K562 (cell line): ENCODE results near the gene CELSR1. TPM values are rescaled to one million over a fixed set of nuclear protein-coding genes. Genes with fewer than 3 reads are reported as not detected.

Experiments
- ATAC-seq: fragments of 200-7000 bp; cut with Tn5 transposase; 3 replicates; pipeline ENCODE4 v1.9.1; 2020; ENCODE audit warnings: moderate library complexity
- BruUV-seq: library from RNA; stranded (reverse); fragments of 400-500 nt; replicated peaks from 2 replicates; lab custom pipeline; 2021; lab: Mats Ljungman, UMichigan
- CTCF ChIA-PET: fragments of 300-600 bp; formaldehyde crosslinking; extraction: SDS; loops from one replicate; lab custom pipeline; 2021; ENCODE audit warnings: low intra/inter-chr PET ratio; lab: Yijun Ruan, JAX
- POLR2A ChIA-PET: fragments of 300-600, 350-650 bp; sonication (Branson Sonifier 250); formaldehyde crosslinking; extraction: SDS; loops from one replicate; lab custom pipeline; 2021; ENCODE audit warnings: antibody characterized with exemption, inconsistent platforms; lab: Yijun Ruan, JAX
- DNase-seq, 4 experiments: peaks; one replicate each; pipeline versions ENCODE4 v3.0.0 to v3.0.0-alpha.2; 2011 to 2018; ENCODE audit warnings: low spot score in 3 of 4, mixed read lengths in 3 of 4; ENCODE audit errors: extremely low read depth in 1 of 4
- FAIRE-seq: peaks from 2 replicates; lab custom pipeline; 2011; peaks lifted over from hg19 to GRCh38; lab: Jason Lieb, UNC
- H2AFZ ChIP-seq: 2 replicates; pipeline ENCODE4 v1.6.0; 2011; ENCODE audit warnings: low read depth, low read length, control low read depth, inconsistent platforms
- H3K27ac ChIP-seq: fragments of 200-600 bp; 3 replicates; pipeline ENCODE4 v1.8.0; 2011; ENCODE audit warnings: low read depth, mild to moderate bottlenecking, control low read depth, inconsistent platforms, low read length, moderate library complexity, mixed read lengths; ENCODE audit errors: extremely low read depth
- H3K27me3 ChIP-seq, 2 experiments: fragments of 300-600 bp in 1 of 2; 2 replicates in 1 of 2; 3 replicates in 1 of 2; pipeline versions ENCODE4 v1.6.0 to v1.8.0; 2011; ENCODE audit warnings: inconsistent platforms in 2 of 2, low read length in 2 of 2, mild to moderate bottlenecking in 1 of 2, mixed read lengths in 1 of 2, moderate library complexity in 1 of 2; ENCODE audit not compliant: control insufficient read depth in 2 of 2, insufficient read depth in 2 of 2
- H3K36me3 ChIP-seq: fragments of 300-600 bp; 3 replicates; pipeline ENCODE4 v1.8.0; 2011; ENCODE audit warnings: mild to moderate bottlenecking, low read length, inconsistent platforms; ENCODE audit not compliant: control insufficient read depth, insufficient read depth
- H3K4me1 ChIP-seq, 2 experiments: fragments of 200-600 bp in 1 of 2; replicated peaks in 1 of 2; 2 replicates in 1 of 2; 3 replicates in 1 of 2; pipeline versions ENCODE4 v1.5.1 to v1.8.0; 2011; ENCODE audit warnings: inconsistent platforms in 2 of 2, low read length in 2 of 2, mild to moderate bottlenecking in 1 of 2, mixed read lengths in 1 of 2, moderate library complexity in 1 of 2; ENCODE audit not compliant: control insufficient read depth in 2 of 2, insufficient read depth in 2 of 2
- H3K4me2 ChIP-seq: 2 replicates; pipeline ENCODE4 v1.6.1; 2011; ENCODE audit warnings: low read length, control low read depth, inconsistent platforms, mixed read lengths; ENCODE audit not compliant: insufficient read depth
- H3K4me3 ChIP-seq: fragments of 200-600 bp; sonication (generic), shearing (Covaris generic); 2 replicates; pipeline ENCODE4 v1.5.1; 2016; ENCODE audit warnings: control low read depth, inconsistent platforms
- H3K79me2 ChIP-seq: fragments of 200-600 bp; 3 replicates; pipeline ENCODE4 v1.8.0; 2011; ENCODE audit warnings: low read length, inconsistent platforms; ENCODE audit not compliant: control insufficient read depth, insufficient read depth
- H3K9ac ChIP-seq, 2 experiments: 2 replicates each; pipeline versions ENCODE4 v1.6.0 to v1.6.1; 2011; ENCODE audit warnings: low read depth in 2 of 2, low read length in 2 of 2, control low read depth in 1 of 2, inconsistent platforms in 1 of 2, mild to moderate bottlenecking in 1 of 2, mixed read lengths in 1 of 2; ENCODE audit not compliant: insufficient read depth in 1 of 2
- H3K9me1 ChIP-seq: one replicate; pipeline ENCODE4 v1.6.0; 2011; ENCODE audit warnings: inconsistent platforms, mild to moderate bottlenecking, low read length, moderate library complexity; ENCODE audit not compliant: control insufficient read depth, insufficient read depth
- H3K9me3 ChIP-seq: replicated peaks from 2 replicates; pipeline ENCODE4 v1.5.1; 2011; ENCODE audit warnings: low read depth, low read length, inconsistent platforms; ENCODE audit not compliant: control insufficient read depth, insufficient read depth
- H4K20me1 ChIP-seq: replicated peaks from 2 replicates; pipeline ENCODE4 v1.6.1; 2011; ENCODE audit warnings: low read length, inconsistent platforms, mixed read lengths; ENCODE audit not compliant: control insufficient read depth, insufficient read depth
- DIDO1 ChIP-seq: fragments of 450-650 bp; IDR thresholded peaks from 2 replicates; pipeline ENCODE4 v1.6.1; 2016; ENCODE audit warnings: low read depth, missing biosample characterization, missing genetic modification characterization
- OTX1 ChIP-seq: fragments of 450-650 bp; formaldehyde crosslinking; IDR thresholded peaks from 2 replicates; pipeline ENCODE4 v1.4.0; 2022; ENCODE audit warnings: mild to moderate bottlenecking
- SIRT6 ChIP-seq: IDR thresholded peaks from one replicate; pipeline ENCODE4 v1.6.1; 2012; ENCODE audit warnings: low read depth, mild to moderate bottlenecking, control low read depth, inconsistent platforms, low read length, moderate library complexity
- TAF7 ChIP-seq: fragments of 450-650 bp; IDR thresholded peaks from 2 replicates; pipeline ENCODE4 v1.6.1; 2016; ENCODE audit warnings: missing genetic modification characterization, missing compliant biosample characterization
- XRCC3 ChIP-seq: fragments of 450-650 bp; IDR thresholded peaks from 2 replicates; pipeline ENCODE4 v1.6.1; 2017; ENCODE audit warnings: mild to moderate bottlenecking, moderate library complexity
- ZNF134 ChIP-seq: fragments of 250-450 bp; sonication (Bioruptor Pico); conservative IDR thresholded peaks from 2 replicates; pipeline ENCODE4 v1.4.0; 2020
- WGBS: fragments of 100-300 bp; shearing (Covaris generic); methylation state at CpG from one replicate; pipeline ENCODE4 v1.1.6; 2016; ENCODE audit warnings: low coverage, mixed read lengths; ENCODE audit not compliant: insufficient coverage; ENCODE audit errors: missing lambda C conversion rate; 5-methylcytosine and 5-hydroxymethylcytosine counted together
- in situ Hi-C: fragments of 300-500 bp; cut with MboI; formaldehyde crosslinking; loops from 4 replicates; pipeline ENCODE4 v1.15.0; 2018; ENCODE audit warnings: inconsistent platforms, mixed read lengths
- intact Hi-C: fragments of 100-400 bp; cut with micrococcal nuclease; formaldehyde crosslinking; loops from 2 replicates; pipeline ENCODE4 v1.14.2; 2022
- polyA plus RNA-seq, 8 experiments: library from polyadenylated mRNA; depleted of rRNA in 4 of 8; stranded (reverse) in 5 of 8; unstranded in 3 of 8; fragments of >200 nt; fragmentation: Nextera tagmentation in 2 of 8; fragmentation: Illumina TruSeq in 1 of 8; extraction: Ambion mirVana in 2 of 8; extraction: Trizol in 1 of 8; gene quantifications; 2 replicates each; pipeline versions ENCODE4 v1.2.1 to v1.2.3, GENCODE V29; 2011 to 2014; ENCODE audit warnings: inconsistent platforms in 1 of 8, missing spikeins in 1 of 8
- total RNA-seq, 7 experiments: library from RNA; depleted of rRNA in 6 of 7; stranded (reverse); fragments of >200 nt in 6 of 7; fragmentation: Illumina TruSeq in 2 of 7; extraction: Trizol in 2 of 7; gene quantifications; 2 replicates each; pipeline versions ENCODE4 v1.2.1 to v1.2.3, GENCODE V29; 2011 to 2021; ENCODE audit warnings: low replicate concordance in 1 of 7
- TF ChIP-seq, protein P1 (sequence below): fragments of 450-650 bp; IDR thresholded peaks from 2 replicates; pipeline ENCODE4 v1.6.1; 2016; ENCODE audit warnings: low read depth, mild to moderate bottlenecking, moderate library complexity
- TF ChIP-seq, protein P2 (sequence below): sonication (generic); formaldehyde crosslinking; IDR thresholded peaks from 2 replicates; pipeline ENCODE4 v1.5.0; 2020; ENCODE audit warnings: missing genetic modification reagents
- TF ChIP-seq, protein P3 (sequence below): sonication (generic); formaldehyde crosslinking; IDR thresholded peaks from 2 replicates; pipeline ENCODE4 v1.9.0; 2022; ENCODE audit warnings: mild to moderate bottlenecking, missing genetic modification reagents

The CELSR1 gene
- total and polyA plus RNA-seq, 9 of the 15 experiments (the other 6 are each of a cell fraction or from before 2014, with no cell fraction given), result under 0.01 to 0.09 TPM; not detected in 7

DNA sequence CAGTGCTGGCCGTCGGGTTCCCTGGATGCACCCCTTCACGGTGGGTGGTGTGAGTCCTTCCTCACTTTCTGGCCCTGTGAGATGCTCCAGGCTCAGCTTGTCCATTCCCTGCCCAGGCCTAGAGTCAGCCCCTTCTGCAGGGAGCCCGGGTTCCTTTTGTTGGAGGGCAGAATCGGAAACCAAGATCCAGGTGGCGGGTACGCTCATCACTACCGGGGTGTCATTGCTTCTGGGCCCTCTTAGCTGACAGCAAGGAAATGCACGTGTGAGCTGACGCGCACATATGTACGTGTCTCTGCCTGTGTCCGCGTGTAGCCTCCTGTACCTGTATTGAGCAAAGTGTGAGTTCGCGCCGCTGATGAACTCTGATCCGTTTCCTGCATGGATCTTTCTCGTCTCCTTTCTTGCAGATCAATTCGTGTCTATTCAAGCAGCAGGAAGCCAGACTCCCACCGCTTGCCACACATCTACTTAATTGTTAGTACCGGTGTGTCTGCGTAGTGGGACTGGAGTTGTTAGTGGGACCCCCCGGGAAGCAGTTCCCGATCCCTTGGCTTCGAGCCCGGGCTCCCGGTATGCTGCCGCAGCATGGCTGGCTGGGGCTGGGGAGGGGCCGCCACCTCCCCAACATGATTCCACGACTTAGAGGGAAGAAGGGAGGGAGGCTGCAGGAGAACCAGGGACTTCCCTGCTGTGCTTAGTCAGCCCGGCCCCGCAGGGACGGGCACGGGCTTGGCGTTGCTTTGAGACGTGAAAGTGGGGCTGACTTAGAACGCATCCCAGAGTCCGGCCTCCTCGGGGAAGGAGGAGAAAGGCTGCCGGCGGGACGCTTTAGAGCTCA is 46.9 kb upstream of the CELSR1 start:
- CTCF ChIA-PET, result no interaction called here
- no peak overlapping the region for H2AFZ ChIP-seq
- intact Hi-C loops, result no loop called here

More for the DNA sequence above, 46.9 kb upstream of the CELSR1 start:
- H3K4me1 ChIP-seq, result peaks cover 16 to 66% of the 10 kb centered on the region in 2 experiments; a peak in 4 of 5 replicates
- H4K20me1 ChIP-seq, result peaks cover 9% of the 10 kb centered on the region
- no peaks in the 10 kb centered on the region for H3K9me3 ChIP-seq
- FAIRE-seq, result no peak
- H3K9ac ChIP-seq, result no peak overlapping the region
- POLR2A ChIA-PET, result interaction anchor here (0.6 kb wide), 1 partner anchor 707 kb away, joined by 3 read pairs; no protein-coding TSS in a partner anchor
- H3K4me2 ChIP-seq, result no peak overlapping the region
- H3K9me1 ChIP-seq, result no peaks in the 10 kb centered on the region
- no peak for ATAC-seq
- peaks cover 81% of the 10 kb centered on the region for H3K79me2 ChIP-seq
- H3K36me3 ChIP-seq, result peaks cover 10% of the 10 kb centered on the region; the same call in 2 of the 3 replicates
- H3K27ac ChIP-seq, result no peak overlapping the region
- no peaks in the 10 kb centered on the region for H3K27me3 ChIP-seq
- no peak for DNase-seq
- in situ Hi-C loops, result no loop called here
- WGBS, result 85% methylated on average over 16 of the region's 43 CpGs
- no peak for TF ChIP-seq XRCC3
- TF ChIP-seq, protein P1, sequence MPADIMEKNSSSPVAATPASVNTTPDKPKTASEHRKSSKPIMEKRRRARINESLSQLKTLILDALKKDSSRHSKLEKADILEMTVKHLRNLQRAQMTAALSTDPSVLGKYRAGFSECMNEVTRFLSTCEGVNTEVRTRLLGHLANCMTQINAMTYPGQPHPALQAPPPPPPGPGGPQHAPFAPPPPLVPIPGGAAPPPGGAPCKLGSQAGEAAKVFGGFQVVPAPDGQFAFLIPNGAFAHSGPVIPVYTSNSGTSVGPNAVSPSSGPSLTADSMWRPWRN, result no peak
- TF ChIP-seq TAF7 (tag), result no peak
- no peak for TF ChIP-seq OTX1 (CRISPR knock-in tag)
- TF ChIP-seq DIDO1 (tag), result no peak
- TF ChIP-seq SIRT6, result no peak
- TF ChIP-seq, protein P2, sequence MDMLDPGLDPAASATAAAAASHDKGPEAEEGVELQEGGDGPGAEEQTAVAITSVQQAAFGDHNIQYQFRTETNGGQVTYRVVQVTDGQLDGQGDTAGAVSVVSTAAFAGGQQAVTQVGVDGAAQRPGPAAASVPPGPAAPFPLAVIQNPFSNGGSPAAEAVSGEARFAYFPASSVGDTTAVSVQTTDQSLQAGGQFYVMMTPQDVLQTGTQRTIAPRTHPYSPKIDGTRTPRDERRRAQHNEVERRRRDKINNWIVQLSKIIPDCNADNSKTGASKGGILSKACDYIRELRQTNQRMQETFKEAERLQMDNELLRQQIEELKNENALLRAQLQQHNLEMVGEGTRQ, result no peak
- TF ChIP-seq ZNF134 (CRISPR knock-in tag), result no peak
- TF ChIP-seq, protein P3, sequence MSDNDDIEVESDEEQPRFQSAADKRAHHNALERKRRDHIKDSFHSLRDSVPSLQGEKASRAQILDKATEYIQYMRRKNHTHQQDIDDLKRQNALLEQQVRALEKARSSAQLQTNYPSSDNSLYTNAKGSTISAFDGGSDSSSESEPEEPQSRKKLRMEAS, result no peak
- BruUV-seq, result no TSS peak
- H3K4me3 ChIP-seq, result no peak overlapping the region
